Right atrium auricular region (tissue), 2 donors: ENCODE data around the gene C1orf74. TPM values are rescaled to one million over a fixed set of nuclear protein-coding genes. Genes with fewer than 3 reads are reported as not detected.
A peak's percentile ranks its signal among the peaks of the same experiment; 100 is the strongest.

Experiments
- DNase-seq: peaks from one replicate; pipeline ENCODE4 v3.0.0-alpha.2; 2019; ENCODE audit warnings: low spot score
- H3K27ac ChIP-seq, 2 donors: fragments of 200-600 bp; sonication (generic); 1 replicate in 1 of 2; 2 replicates in 1 of 2; pipeline ENCODE4 v1.5.1; 2016 to 2019
- H3K27me3 ChIP-seq, 2 donors: fragments of 200-600 bp; sonication (generic); one replicate each; pipeline versions ENCODE4 v1.5.1 to v1.6.0; 2017 to 2019
- H3K36me3 ChIP-seq: fragments of 200-600 bp; sonication (generic); one replicate; pipeline ENCODE4 v1.5.1; 2016
- H3K4me1 ChIP-seq, 2 donors: fragments of 200-600 bp; sonication (generic); one replicate each; pipeline versions ENCODE4 v1.5.1 to v1.6.0; 2017 to 2019
- H3K4me3 ChIP-seq, 2 donors: fragments of 200-600 bp; sonication (generic); 1 replicate in 1 of 2; 2 replicates in 1 of 2; pipeline ENCODE4 v1.5.1; 2017 to 2019; ENCODE audit warnings: mild to moderate bottlenecking in 1 of 2, moderate library complexity in 1 of 2
- H3K9me3 ChIP-seq, 2 donors: fragments of 200-600 bp; sonication (generic); one replicate each; pipeline ENCODE4 v1.5.1; 2019
- CTCF ChIP-seq, 2 donors: fragments of 200-600 bp; sonication (generic); IDR thresholded peaks; one replicate each; pipeline ENCODE4 v1.5.1; 2019; ENCODE audit warnings: antibody characterized with exemption in 2 of 2
- total RNA-seq, 2 donors: library from RNA; depleted of rRNA; stranded (reverse); fragments of >200 nt; gene quantifications; one replicate each; pipeline ENCODE4 v1.1.0, GENCODE V29; 2016

C1orf74 gene
- total RNA-seq, 2 donors from 2014 or later = 1.6 to 1.7 TPM

- Histone ChIP-seq H3K27ac (no peak overlapping the region), H3K27me3 (no peaks in the 10 kb centered on the region), H3K9me3 (no peaks in the 10 kb centered on the region), H3K36me3 (peaks cover 33% of the 10 kb centered on the region), H3K4me3 (no peak overlapping the region), H3K4me1 (peaks cover 0 to 15% of the 10 kb centered on the region in 2 donors)
- no peak for DNase-seq
- TF ChIP-seq CTCF (IDR thresholded peaks at IDR 0.05) = no peak
Measured at GRCh38 chr1:209791920-209792319, 7.6 kb upstream of the C1orf74 start.

- no peak for DNase-seq
- Histone ChIP-seq H3K36me3 (peaks cover 33% of the 10 kb centered on the region), H3K27me3 (no peaks in the 10 kb centered on the region), H3K4me3 (no peak overlapping the region), H3K4me1 (peaks cover 0 to 21% of the 10 kb centered on the region in 2 donors), H3K9me3 (no peaks in the 10 kb centered on the region), H3K27ac (no peak overlapping the region)
- TF ChIP-seq CTCF (IDR thresholded peaks at IDR 0.05) = no peak
Measured at GRCh38 chr1:209790286-209791193, 6.2 kb upstream of the C1orf74 start.

GRCh38 chr1:209789245-209789644, 4.9 kb upstream of the C1orf74 start:
- H3K4me1 ChIP-seq = peaks cover 0 to 30% of the 10 kb centered on the region in 2 donors
- H3K27me3 ChIP-seq = no peaks in the 10 kb centered on the region
- H3K27ac ChIP-seq = no peak overlapping the region
- H3K4me3 ChIP-seq = no peak overlapping the region
- peaks cover 24% of the 10 kb centered on the region for H3K36me3 ChIP-seq
- no peak for TF ChIP-seq CTCF (IDR thresholded peaks at IDR 0.05)
- no peaks in the 10 kb centered on the region for H3K9me3 ChIP-seq
- no peak for DNase-seq

- no peak for TF ChIP-seq CTCF (IDR thresholded peaks at IDR 0.05)
- Histone ChIP-seq H3K4me3 (no peak overlapping the region), H3K9me3 (no peaks in the 10 kb centered on the region), H3K4me1 (peaks cover 0 to 41% of the 10 kb centered on the region in 2 donors), H3K36me3 (peaks cover 24% of the 10 kb centered on the region), H3K27ac (peak overlapping the region; percentile 86 to 91), H3K27me3 (no peaks in the 10 kb centered on the region)
- peak; percentile 66 for DNase-seq
Measured at GRCh38 chr1:209787551-209787950, 3.2 kb upstream of the C1orf74 start.

GRCh38 chr1:209786146-209786545, 1.8 kb upstream of the C1orf74 start:
- H3K4me3 ChIP-seq = no peak overlapping the region
- H3K27me3 ChIP-seq = no peaks in the 10 kb centered on the region
- peaks cover 0 to 41% of the 10 kb centered on the region in 2 donors for H3K4me1 ChIP-seq
- no peak for DNase-seq
- peak overlapping the region; percentile 86 to 91 for H3K27ac ChIP-seq
- peaks cover 12% of the 10 kb centered on the region for H3K36me3 ChIP-seq
- no peaks in the 10 kb centered on the region for H3K9me3 ChIP-seq
- TF ChIP-seq CTCF (IDR thresholded peaks at IDR 0.05) = no peak
